HG03521 (cell line): ENCODE data around the gene CHCHD4.

ENCODE experiments used
- ATAC-seq: cut with Tn5 transposase; IDR thresholded peaks from one replicate; pipeline ENCODE4 v1.9.1; 2021; ENCODE audit warnings: mild to moderate bottlenecking, moderate library complexity; ENCODE audit not compliant: unreplicated experiment

The CHCHD4 gene

GRCh38 chr3:14150078-14150477 is 25.4 kb upstream of the CHCHD4 start:
- ATAC-seq: no peak

DNA sequence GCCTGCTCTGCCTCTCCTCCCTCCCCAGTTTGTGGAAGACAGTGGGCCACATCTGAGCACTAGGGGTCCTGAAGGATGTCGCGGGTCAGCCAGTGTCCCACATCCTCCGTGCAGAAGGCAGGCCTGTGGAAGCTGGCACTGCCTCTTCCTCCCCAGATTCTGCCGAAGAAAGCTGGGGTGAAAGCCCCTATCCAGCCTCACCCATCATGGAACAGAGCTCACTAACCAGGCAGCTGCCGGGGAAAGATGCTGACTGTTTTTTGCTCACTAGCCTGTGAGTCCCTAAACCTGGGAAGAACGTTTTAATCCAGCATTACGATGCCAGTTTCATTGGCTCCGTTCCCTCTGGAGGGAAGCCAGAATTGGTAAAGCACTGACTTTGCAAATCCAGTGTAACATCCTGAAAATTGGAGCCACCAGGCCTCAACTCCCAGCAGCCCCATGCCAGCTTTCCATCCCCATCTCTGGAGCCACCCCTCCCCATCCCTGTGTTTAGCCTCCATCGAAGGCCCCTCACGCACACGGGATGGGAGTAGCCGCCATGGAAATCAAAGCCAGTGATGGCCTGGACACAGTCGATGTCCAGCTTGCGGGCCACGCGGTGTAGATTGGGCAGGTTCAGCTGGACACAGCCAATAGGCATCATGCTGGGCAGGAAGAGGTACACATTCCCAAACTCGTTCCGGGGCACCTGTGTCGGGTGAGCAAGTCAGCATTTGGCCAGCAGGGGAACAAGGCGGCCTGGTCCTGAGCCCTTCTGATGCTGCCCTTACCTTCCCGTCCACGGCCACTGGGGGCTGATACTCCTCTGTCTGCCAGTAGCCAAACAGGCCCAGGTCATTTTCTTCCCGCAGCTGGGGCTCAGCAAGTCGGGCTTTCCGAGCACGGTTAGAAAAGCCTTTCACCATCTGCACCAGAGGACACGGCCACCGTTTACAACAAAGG is 23.6 kb upstream of the CHCHD4 start:
- no peak for ATAC-seq

GRCh38 chr3:14147617-14148016 is 22.9 kb upstream of the CHCHD4 start:
- ATAC-seq: no peak

GRCh38 chr3:14147066-14147435 is 22.4 kb upstream of the CHCHD4 start:
- ATAC-seq: no peak

DNA sequence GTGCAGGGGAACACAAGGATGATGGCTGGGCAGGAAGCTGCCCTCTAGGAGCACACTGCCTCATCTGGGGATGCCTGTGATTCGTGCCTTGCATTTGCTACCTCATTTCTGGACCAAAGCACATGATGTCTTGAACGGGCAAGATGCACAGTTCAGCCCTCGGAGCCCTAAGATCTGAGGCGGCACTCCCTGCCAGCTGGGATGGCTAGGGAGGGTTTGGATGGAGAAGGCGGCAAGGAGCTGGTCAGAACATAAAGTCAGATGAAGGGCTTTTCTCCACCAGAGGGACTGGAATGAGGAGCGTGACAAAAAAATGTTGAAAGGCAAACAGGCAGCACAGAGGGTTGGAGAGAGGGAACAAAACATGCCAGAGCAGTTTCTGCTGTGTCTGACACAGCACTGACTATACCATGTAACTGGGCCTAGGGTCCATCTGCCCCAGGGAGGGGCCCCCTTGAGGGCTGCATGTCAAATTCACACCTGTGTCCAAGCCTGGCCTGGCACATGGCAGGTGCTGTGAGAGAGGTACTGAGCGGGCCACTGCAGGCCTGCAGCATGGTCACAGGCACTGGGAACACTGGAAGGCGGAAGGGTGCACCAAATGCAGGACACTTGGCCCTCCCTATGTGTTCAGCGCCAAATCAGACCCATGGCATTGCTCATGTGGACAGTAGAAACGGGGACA is 21.9 kb upstream of the CHCHD4 start:
- no peak for ATAC-seq

DNA sequence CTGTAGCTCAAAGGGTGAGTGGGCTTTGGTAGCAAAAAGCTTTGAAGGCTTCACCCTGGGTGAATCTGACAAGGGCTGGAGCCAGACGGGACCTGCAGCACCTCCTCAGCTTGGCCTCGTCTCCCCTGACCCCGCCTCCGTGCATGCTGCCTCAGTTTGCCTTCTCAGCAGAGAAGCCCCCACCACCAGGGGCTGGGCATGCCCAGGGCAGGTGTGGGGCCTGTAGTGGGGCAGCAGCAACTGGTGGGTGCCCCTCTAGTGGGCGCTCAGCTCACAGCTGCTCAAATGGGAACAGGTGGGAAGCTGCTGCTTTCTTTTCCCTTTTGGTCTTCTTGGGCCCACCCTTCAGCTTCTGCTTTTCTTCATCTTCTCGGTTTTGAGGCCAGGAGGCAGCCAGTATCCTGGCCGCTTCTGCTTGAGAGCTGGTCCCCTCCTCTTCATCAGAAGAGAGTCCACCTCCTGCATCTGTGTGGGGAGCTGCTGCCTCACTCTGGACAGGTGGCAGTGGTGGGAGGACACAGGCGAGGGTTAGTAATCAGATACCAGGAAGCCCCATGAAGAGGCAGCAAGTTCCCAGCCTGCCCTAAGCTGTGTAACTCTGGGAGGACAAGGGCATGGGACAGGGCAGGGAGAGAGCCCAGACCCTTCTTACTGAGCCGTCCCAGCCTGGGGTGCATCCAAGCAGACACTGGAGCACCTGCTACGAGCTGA is 21.2 kb upstream of the CHCHD4 start:
- no peak for ATAC-seq

DNA sequence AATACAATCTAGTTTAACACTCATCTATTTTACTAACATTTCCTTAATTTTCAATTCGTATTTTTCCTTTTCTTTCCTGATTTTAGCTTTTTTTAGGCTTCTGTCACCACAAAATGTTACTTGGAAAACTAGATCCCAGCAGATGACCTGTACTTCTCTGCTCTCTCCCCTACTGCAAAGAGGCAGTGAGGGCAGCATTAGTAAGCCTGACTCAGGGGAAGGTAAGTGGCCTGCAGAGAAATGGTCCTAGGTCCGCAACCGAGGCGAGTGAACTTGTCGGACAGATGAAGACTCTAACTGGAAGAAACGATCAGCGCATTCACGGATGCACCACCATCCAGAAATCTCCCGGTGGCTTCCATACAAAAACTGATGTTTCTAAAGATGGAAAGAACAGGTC is 20.6 kb upstream of the CHCHD4 start:
- ATAC-seq: no peak

GRCh38 chr3:14144423-14145075 is 19.9 kb upstream of the CHCHD4 start:
- ATAC-seq: peak; percentile 96

- no peak for ATAC-seq
Observed at GRCh38 chr3:14143271-14144225, 18.9 kb upstream of the CHCHD4 start.

- no peak for ATAC-seq
Observed at GRCh38 chr3:14142567-14143270, 18.0 kb upstream of the CHCHD4 start.

GRCh38 chr3:14141602-14142341 is 17.1 kb upstream of the CHCHD4 start:
- ATAC-seq: no peak

GRCh38 chr3:14141144-14141543 is 16.5 kb upstream of the CHCHD4 start:
- no peak for ATAC-seq

- no peak for ATAC-seq
Observed at GRCh38 chr3:14140668-14141067, 16.0 kb upstream of the CHCHD4 start.

- ATAC-seq: no peak
Observed at GRCh38 chr3:14139771-14140170, 15.1 kb upstream of the CHCHD4 start.

GRCh38 chr3:14138878-14139655 is 14.4 kb upstream of the CHCHD4 start:
- no peak for ATAC-seq

DNA sequence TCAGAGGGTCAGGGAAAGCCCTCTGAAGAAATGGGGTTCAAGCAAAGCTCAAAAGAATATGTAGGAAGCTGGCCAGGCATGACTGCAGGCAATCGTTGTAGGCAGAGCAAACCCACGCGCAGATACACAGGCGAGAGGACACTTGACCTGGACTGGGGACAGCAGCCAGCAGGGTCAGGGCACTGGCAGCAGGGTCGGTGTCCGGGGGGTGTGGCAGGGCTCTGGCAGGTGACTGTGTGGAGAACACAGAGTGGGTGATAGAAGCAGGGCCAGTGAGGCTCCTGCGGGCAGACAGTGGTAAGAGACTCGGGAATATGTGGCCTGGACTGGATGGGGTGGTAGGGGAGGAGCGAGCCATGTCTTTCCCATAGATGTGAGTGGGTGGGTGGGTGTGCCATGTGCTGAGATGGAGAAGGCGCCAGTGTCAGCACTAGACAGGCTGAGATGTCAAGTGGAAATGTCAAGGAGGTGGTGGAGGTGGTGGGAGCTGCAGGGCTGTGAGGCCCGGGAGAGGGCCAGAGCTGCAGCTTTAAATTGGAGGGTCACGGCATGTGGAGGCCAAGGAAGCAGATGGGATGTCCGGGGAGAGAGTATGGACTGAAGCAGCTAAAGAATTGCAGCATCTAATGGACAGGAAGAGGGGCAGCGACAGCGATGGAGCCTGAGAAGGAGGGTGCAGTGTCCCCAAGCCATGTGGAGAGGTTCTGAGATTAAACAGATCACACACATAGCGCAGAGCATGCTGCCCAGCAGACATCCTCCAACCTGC is 13.6 kb upstream of the CHCHD4 start:
- ATAC-seq: no peak

GRCh38 chr3:14137445-14137844 is 12.8 kb upstream of the CHCHD4 start:
- ATAC-seq: no peak
